ENCODE results near the gene DNAH17. TPM values are rescaled to one million over a fixed set of nuclear protein-coding genes. Genes with fewer than 3 reads are reported as not detected.
A peak's percentile ranks its signal among the peaks of the same experiment; 100 is the strongest.

The DNAH17 gene
- total and polyA plus RNA-seq, 4 donors, result 0.61 to 4.8 (median 2.7) TPM

- Histone ChIP-seq H3K4me1 (ENCODE audit: control insufficient read depth, insufficient read depth, low read length) (no peaks in the 10 kb centered on the region), H3K9me3 (ENCODE audit: control insufficient read depth, insufficient read depth, low read length) (no peaks in the 10 kb centered on the region), H3K4me3 (ENCODE audit: low read depth, low read length) (no peak overlapping the region), H3K36me3 (ENCODE audit: control insufficient read depth, insufficient read depth, low read length) (no peaks in the 10 kb centered on the region), H3K27me3 (ENCODE audit: control insufficient read depth, insufficient read depth, low read length) (no peaks in the 10 kb centered on the region), H3K27ac (ENCODE audit: low read depth, low read length) (no peak overlapping the region)
- WGBS (ENCODE audit: insufficient coverage), result 91% methylated on average over 11 of the region's 16 CpGs
- DNase-seq (ENCODE audit: low read depth in 4 of 6, low spot score in 6 of 6), result no peak
Measured at GRCh38 chr17:78522031-78522809, 55.0 kb downstream of the DNAH17 start.

GRCh38 chr17:78517421-78517820 lies 59.8 kb downstream of the DNAH17 start:
- Histone ChIP-seq H3K27me3 (ENCODE audit: control insufficient read depth, insufficient read depth, low read length) (no peaks in the 10 kb centered on the region), H3K9me3 (ENCODE audit: control insufficient read depth, insufficient read depth, low read length) (no peaks in the 10 kb centered on the region), H3K4me1 (ENCODE audit: control insufficient read depth, insufficient read depth, low read length) (no peaks in the 10 kb centered on the region), H3K36me3 (ENCODE audit: control insufficient read depth, insufficient read depth, low read length) (no peaks in the 10 kb centered on the region), H3K27ac (ENCODE audit: low read depth, low read length) (no peak overlapping the region), H3K4me3 (ENCODE audit: low read depth, low read length) (no peak overlapping the region)
- WGBS (ENCODE audit: insufficient coverage), result 81% methylated on average over 2 of the region's 2 CpGs
- DNase-seq (ENCODE audit: low read depth in 4 of 6, low spot score in 6 of 6), result peak in 1 of 6 donors; percentile 30

DNA sequence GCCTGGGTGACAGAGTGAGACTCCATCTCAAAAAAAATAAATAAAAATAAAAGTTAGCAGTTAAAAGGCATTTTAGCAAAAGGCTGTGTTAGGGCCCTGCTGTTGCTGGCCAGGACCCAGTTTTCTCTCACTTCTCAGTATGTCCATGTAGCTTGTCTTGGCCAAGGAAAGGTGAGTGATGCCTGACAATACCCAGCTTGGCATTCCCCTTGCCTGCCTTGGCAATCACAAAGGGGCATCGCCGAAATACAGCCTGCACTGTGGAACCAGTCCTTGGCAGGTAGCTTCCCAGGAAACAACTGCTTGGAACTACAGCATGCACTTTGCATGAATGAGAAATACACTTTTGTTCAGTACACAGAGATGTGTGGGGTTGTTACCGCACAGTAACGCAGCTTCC lies 61.7 kb downstream of the DNAH17 start:
- H3K27me3 ChIP-seq (ENCODE audit: control insufficient read depth, insufficient read depth, low read length), result no peaks in the 10 kb centered on the region
- DNase-seq (ENCODE audit: low read depth in 4 of 6, low spot score in 6 of 6), result no peak
- H3K27ac ChIP-seq (ENCODE audit: low read depth, low read length), result peak overlapping the region; percentile 29
- H3K4me1 ChIP-seq (ENCODE audit: control insufficient read depth, insufficient read depth, low read length), result no peaks in the 10 kb centered on the region
- WGBS (ENCODE audit: insufficient coverage), result 80% methylated on average over 2 of the region's 4 CpGs
- no peak overlapping the region for H3K4me3 ChIP-seq (ENCODE audit: low read depth, low read length)
- no peaks in the 10 kb centered on the region for H3K9me3 ChIP-seq (ENCODE audit: control insufficient read depth, insufficient read depth, low read length)
- H3K36me3 ChIP-seq (ENCODE audit: control insufficient read depth, insufficient read depth, low read length), result no peaks in the 10 kb centered on the region

- Histone ChIP-seq H3K9me3 (ENCODE audit: control insufficient read depth, insufficient read depth, low read length) (no peaks in the 10 kb centered on the region), H3K4me3 (ENCODE audit: low read depth, low read length) (no peak overlapping the region), H3K36me3 (ENCODE audit: control insufficient read depth, insufficient read depth, low read length) (no peaks in the 10 kb centered on the region), H3K27ac (ENCODE audit: low read depth, low read length) (no peak overlapping the region), H3K27me3 (ENCODE audit: control insufficient read depth, insufficient read depth, low read length) (no peaks in the 10 kb centered on the region), H3K4me1 (ENCODE audit: control insufficient read depth, insufficient read depth, low read length) (no peaks in the 10 kb centered on the region)
- WGBS (ENCODE audit: insufficient coverage), result 90% methylated on average over 17 of the region's 18 CpGs
- no peak for DNase-seq (ENCODE audit: low read depth in 4 of 6, low spot score in 6 of 6)
Measured at GRCh38 chr17:78514521-78514920, 62.7 kb downstream of the DNAH17 start.

- Histone ChIP-seq H3K9me3 (ENCODE audit: control insufficient read depth, insufficient read depth, low read length) (no peaks in the 10 kb centered on the region), H3K27ac (ENCODE audit: low read depth, low read length) (no peak overlapping the region), H3K4me3 (ENCODE audit: low read depth, low read length) (no peak overlapping the region), H3K36me3 (ENCODE audit: control insufficient read depth, insufficient read depth, low read length) (no peaks in the 10 kb centered on the region), H3K27me3 (ENCODE audit: control insufficient read depth, insufficient read depth, low read length) (no peaks in the 10 kb centered on the region), H3K4me1 (ENCODE audit: control insufficient read depth, insufficient read depth, low read length) (no peaks in the 10 kb centered on the region)
- DNase-seq (ENCODE audit: low read depth in 4 of 6, low spot score in 6 of 6), result no peak
- 87% methylated on average over 2 of the region's 4 CpGs for WGBS (ENCODE audit: insufficient coverage)
Measured at GRCh38 chr17:78512976-78513375, 64.2 kb downstream of the DNAH17 start.

DNA sequence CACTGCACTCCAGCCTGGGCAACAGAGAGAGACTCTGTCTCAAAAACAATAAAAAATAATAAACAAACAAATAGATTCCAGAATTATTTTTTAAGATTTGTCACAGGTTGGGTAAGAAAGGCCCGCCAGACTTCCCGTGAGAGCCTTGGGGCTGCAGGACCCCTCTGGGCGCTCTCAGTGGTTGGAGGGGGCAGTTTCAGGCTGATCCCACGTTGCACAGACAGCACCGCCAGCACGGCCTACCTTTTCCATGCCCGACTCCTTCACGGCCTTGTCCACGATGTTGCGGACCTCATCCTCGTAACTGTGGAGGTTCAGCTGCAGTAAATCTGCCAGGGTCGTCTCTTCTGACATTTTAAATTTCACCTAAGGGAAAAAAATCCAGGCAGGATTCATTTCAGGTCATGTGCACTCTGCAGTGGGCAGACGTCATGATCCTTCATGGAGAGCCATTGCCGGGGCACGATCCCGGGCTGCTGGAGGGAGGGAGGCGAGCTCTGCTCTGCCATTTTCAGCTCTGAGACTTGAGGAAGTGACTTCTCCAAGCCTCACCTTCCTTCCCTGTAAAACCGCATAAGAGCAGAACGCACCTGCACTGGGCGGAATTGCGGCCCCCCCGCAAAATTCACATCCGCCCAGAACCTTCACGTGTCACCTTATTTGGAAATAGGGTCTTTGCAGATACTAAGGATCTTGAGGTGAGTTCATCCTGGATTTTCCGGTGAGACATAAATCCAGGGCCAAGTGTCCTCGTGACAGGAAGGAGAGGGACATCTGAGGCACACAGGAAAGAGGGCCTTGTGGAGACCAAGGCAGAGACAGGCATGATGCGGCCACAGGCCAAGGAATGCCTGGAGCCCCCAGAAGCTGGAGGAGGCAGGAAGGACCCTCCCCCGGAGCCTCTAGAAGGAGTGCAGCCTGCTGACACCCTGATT lies 66.8 kb downstream of the DNAH17 start:
- H3K27ac ChIP-seq (ENCODE audit: low read depth, low read length), result no peak overlapping the region
- H3K9me3 ChIP-seq (ENCODE audit: control insufficient read depth, insufficient read depth, low read length), result no peaks in the 10 kb centered on the region
- no peaks in the 10 kb centered on the region for H3K36me3 ChIP-seq (ENCODE audit: control insufficient read depth, insufficient read depth, low read length)
- H3K4me3 ChIP-seq (ENCODE audit: low read depth, low read length), result no peak overlapping the region
- no peaks in the 10 kb centered on the region for H3K4me1 ChIP-seq (ENCODE audit: control insufficient read depth, insufficient read depth, low read length)
- 85% methylated on average over 24 of the region's 28 CpGs for WGBS (ENCODE audit: insufficient coverage)
- peak in 1 of 6 donors; percentile 3 for DNase-seq (ENCODE audit: low read depth in 4 of 6, low spot score in 6 of 6)
- H3K27me3 ChIP-seq (ENCODE audit: control insufficient read depth, insufficient read depth, low read length), result no peaks in the 10 kb centered on the region

DNA sequence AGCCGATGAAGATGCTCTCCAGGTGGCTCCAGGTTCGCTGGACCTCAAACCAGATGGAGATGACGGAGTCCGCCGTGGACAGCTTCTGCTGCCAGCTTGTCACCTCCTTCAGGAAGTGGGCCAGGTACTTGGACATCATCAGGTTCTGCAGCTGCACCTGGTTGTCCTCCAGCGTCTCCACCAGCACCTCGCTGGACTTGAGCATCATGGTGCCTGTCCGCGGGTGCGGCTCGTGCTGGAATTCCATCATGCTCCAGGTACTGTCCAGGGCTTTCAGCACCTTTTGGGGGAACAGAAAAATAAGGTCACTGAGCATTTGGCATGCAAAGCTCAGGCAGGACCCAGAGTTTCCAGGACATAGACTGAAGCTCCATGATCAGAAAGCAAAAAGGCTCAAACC lies 69.7 kb downstream of the DNAH17 start:
- no peaks in the 10 kb centered on the region for H3K4me1 ChIP-seq (ENCODE audit: control insufficient read depth, insufficient read depth, low read length)
- no peaks in the 10 kb centered on the region for H3K9me3 ChIP-seq (ENCODE audit: control insufficient read depth, insufficient read depth, low read length)
- H3K27ac ChIP-seq (ENCODE audit: low read depth, low read length), result no peak overlapping the region
- H3K4me3 ChIP-seq (ENCODE audit: low read depth, low read length), result no peak overlapping the region
- no peaks in the 10 kb centered on the region for H3K27me3 ChIP-seq (ENCODE audit: control insufficient read depth, insufficient read depth, low read length)
- H3K36me3 ChIP-seq (ENCODE audit: control insufficient read depth, insufficient read depth, low read length), result no peaks in the 10 kb centered on the region
- no peak for DNase-seq (ENCODE audit: low read depth in 4 of 6, low spot score in 6 of 6)
- 98% methylated on average over 11 of the region's 11 CpGs for WGBS (ENCODE audit: insufficient coverage)

DNA sequence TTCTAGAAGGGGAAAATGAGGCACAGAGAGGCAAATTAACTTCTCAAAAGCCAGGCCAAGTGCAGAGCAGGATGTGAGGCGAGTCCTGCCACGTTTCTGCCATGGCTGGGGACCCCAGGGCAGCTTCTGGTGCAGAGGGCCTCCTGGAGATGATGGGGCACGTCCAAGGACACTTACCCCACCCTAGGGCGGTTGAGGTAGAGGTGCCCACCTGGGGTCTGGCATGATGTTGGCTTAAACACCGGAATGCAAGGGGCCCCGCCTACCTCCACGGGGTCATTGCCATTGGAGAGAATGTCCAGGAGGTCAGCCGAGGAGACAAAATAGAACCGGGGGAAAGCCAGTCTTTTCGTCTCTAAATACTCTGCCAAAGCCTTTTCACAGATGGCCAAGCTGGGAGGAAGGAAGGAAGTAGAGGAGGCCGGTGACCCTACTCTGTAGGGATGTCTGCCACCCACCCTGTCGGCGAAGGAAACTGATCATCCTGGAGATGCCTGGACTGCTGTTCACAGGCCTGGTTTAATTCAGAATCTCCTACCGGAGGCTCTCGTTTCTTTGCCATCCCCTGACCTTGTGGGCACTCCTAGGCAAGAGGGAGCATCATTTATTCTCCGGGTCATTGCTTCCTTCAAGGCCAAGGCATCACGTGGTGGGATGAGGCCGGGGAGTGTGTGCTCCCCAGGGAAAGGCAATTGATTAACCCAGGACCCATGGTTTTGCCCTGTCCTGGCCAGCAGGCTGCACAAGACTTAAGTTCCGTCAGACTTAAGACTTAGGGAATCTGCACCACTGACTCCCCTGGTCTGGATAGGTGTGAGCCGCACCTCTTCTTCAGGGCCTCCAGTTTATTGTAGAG lies 70.5 kb downstream of the DNAH17 start:
- Histone ChIP-seq H3K27ac (ENCODE audit: low read depth, low read length) (no peak overlapping the region), H3K4me3 (ENCODE audit: low read depth, low read length) (no peak overlapping the region), H3K4me1 (ENCODE audit: control insufficient read depth, insufficient read depth, low read length) (no peaks in the 10 kb centered on the region), H3K9me3 (ENCODE audit: control insufficient read depth, insufficient read depth, low read length) (no peaks in the 10 kb centered on the region), H3K27me3 (ENCODE audit: control insufficient read depth, insufficient read depth, low read length) (no peaks in the 10 kb centered on the region), H3K36me3 (ENCODE audit: control insufficient read depth, insufficient read depth, low read length) (no peaks in the 10 kb centered on the region)
- 87% methylated on average over 19 of the region's 20 CpGs for WGBS (ENCODE audit: insufficient coverage)
- no peak for DNase-seq (ENCODE audit: low read depth in 4 of 6, low spot score in 6 of 6)

DNA sequence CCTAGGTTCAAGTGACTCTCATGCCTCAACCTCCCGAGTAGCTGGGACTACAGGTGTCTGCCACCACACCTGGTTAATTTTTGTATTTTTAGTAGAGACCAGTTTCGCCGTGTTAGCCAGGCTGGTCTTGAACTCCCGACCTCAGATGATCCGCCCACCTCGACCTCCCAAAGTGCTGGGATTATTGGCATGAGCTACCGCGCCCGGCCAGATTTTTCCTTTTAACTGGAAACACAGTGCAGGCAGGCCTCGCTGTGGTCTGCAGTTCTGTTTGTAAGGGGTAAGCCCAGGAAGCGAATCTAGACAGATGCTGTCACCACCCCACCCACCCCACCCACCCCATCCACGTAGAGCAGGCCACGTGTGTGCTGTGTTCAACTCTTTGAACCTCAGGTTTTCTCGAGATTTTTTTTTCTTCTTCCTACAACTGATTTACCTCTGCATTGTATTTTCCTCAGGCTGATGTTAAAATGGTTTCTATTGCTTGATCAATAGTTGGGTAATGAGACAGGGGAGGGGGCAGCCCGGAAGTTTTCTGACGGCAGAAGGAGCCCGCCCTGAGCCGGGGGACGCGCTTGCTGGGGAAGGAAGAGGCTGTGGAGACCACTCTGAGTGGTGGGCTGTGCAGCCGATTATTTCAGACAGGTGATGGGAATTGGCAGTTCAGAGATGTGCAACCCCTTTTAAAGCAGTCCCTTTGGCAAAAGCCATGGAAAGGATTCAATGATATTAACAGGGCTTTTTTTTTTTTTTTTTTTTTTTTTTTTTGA lies 72.9 kb downstream of the DNAH17 start:
- H3K4me1 ChIP-seq (ENCODE audit: control insufficient read depth, insufficient read depth, low read length), result no peaks in the 10 kb centered on the region
- no peaks in the 10 kb centered on the region for H3K9me3 ChIP-seq (ENCODE audit: control insufficient read depth, insufficient read depth, low read length)
- no peaks in the 10 kb centered on the region for H3K36me3 ChIP-seq (ENCODE audit: control insufficient read depth, insufficient read depth, low read length)
- no peaks in the 10 kb centered on the region for H3K27me3 ChIP-seq (ENCODE audit: control insufficient read depth, insufficient read depth, low read length)
- 94% methylated on average over 16 of the region's 21 CpGs for WGBS (ENCODE audit: insufficient coverage)
- DNase-seq (ENCODE audit: low read depth in 4 of 6, low spot score in 6 of 6), result no peak
- H3K4me3 ChIP-seq (ENCODE audit: low read depth, low read length), result no peak overlapping the region
- no peak overlapping the region for H3K27ac ChIP-seq (ENCODE audit: low read depth, low read length)

All from spinal cord (tissue), 10 donors.